Fibroblast of lung (primary cell): ENCODE measurements around the gene DRC7. TPM values are rescaled to one million over a fixed set of nuclear protein-coding genes. Genes with fewer than 3 reads are reported as not detected.

Experiments
- DNase-seq, 2 donors: peaks; one replicate each; pipeline versions ENCODE4 v3.0.0 to v3.0.0-alpha.2; 2010; ENCODE audit warnings: low read depth in 2 of 2
- H2AFZ ChIP-seq: 2 replicates; pipeline ENCODE4 v1.5.1; 2012; ENCODE audit warnings: low read length, control low read depth, inconsistent platforms
- H3K27ac ChIP-seq: 2 replicates; pipeline ENCODE4 v1.5.1; 2011; ENCODE audit warnings: low read length, control low read depth; ENCODE audit not compliant: insufficient read depth
- H3K27me3 ChIP-seq: 2 replicates; pipeline ENCODE4 v1.5.1; 2011; ENCODE audit warnings: mild to moderate bottlenecking, low read length; ENCODE audit not compliant: control insufficient read depth, insufficient read depth
- H3K36me3 ChIP-seq: 2 replicates; pipeline ENCODE4 v1.5.1; 2011; ENCODE audit warnings: low read length; ENCODE audit not compliant: control insufficient read depth, insufficient read depth
- H3K4me1 ChIP-seq: 2 replicates; pipeline ENCODE4 v1.5.1; 2011; ENCODE audit warnings: low read length; ENCODE audit not compliant: control insufficient read depth, insufficient read depth; ENCODE audit errors: extremely low read depth
- H3K4me2 ChIP-seq: 2 replicates; pipeline ENCODE4 v1.5.1; 2011; ENCODE audit warnings: low read length, control low read depth; ENCODE audit not compliant: insufficient read depth; ENCODE audit errors: extremely low read depth
- H3K4me3 ChIP-seq, 4 experiments: fragments of 200-600 bp in 1 of 4; sonication (generic) in 1 of 4; replicated peaks in 1 of 4; 2 replicates each; pipeline ENCODE4 v1.5.1; 2011 to 2016; ENCODE audit warnings: low read length in 4 of 4, low read depth in 3 of 4, mild to moderate bottlenecking in 3 of 4, control low read depth in 2 of 4, inconsistent platforms in 1 of 4, mixed read lengths in 1 of 4; ENCODE audit not compliant: insufficient read depth in 1 of 4; ENCODE audit errors: control extremely low read depth in 1 of 4
- H3K79me2 ChIP-seq: 2 replicates; pipeline ENCODE4 v1.5.1; 2012; ENCODE audit warnings: mild to moderate bottlenecking, low read length, inconsistent platforms; ENCODE audit not compliant: control insufficient read depth, insufficient read depth
- H3K9ac ChIP-seq: 2 replicates; pipeline ENCODE4 v1.5.1; 2011; ENCODE audit warnings: mild to moderate bottlenecking, low read length, control low read depth; ENCODE audit not compliant: insufficient read depth
- H3K9me3 ChIP-seq: 2 replicates; pipeline ENCODE4 v1.5.1; 2012; ENCODE audit warnings: low read depth, low read length; ENCODE audit not compliant: control insufficient read depth, insufficient read depth
- H4K20me1 ChIP-seq: 2 replicates; pipeline ENCODE4 v1.5.1; 2011; ENCODE audit warnings: low read length; ENCODE audit not compliant: control insufficient read depth, insufficient read depth; ENCODE audit errors: extremely low read depth
- EZH2 ChIP-seq: IDR thresholded peaks from 2 replicates; pipeline ENCODE4 v1.5.1; 2012; ENCODE audit warnings: low read length, control low read depth, mild to moderate bottlenecking; ENCODE audit errors: missing control alignments
- polyA plus RNA-seq, 2 donors: library from polyadenylated mRNA; depleted of rRNA in 1 of 2; stranded (reverse) in 1 of 2; unstranded in 1 of 2; fragments of >200 nt; gene quantifications; 2 replicates each; pipeline ENCODE4 v1.2.1, GENCODE V29; 2011 to 2012; ENCODE audit warnings: missing spikeins in 1 of 2
- total RNA-seq: library from RNA; depleted of rRNA; stranded (reverse); fragments of >200 nt; gene quantifications from 2 replicates; pipeline ENCODE4 v1.2.1, GENCODE V29; 2014
- TF ChIP-seq, protein P1 (sequence below), 2 donors: IDR thresholded peaks in 1 of 2; conservative IDR thresholded peaks in 1 of 2; 1 replicate in 1 of 2; 2 replicates in 1 of 2; pipeline ENCODE4 v1.5.1; 2011 to 2012; ENCODE audit warnings: low read length in 2 of 2, control low read depth in 1 of 2, inconsistent platforms in 1 of 2, low read depth in 1 of 2, mild to moderate bottlenecking in 1 of 2

The DRC7 gene
- total and polyA plus RNA-seq, 2 donors (not counting 1 experiment from before 2014, with no cell fraction given) = not detected

DNA sequence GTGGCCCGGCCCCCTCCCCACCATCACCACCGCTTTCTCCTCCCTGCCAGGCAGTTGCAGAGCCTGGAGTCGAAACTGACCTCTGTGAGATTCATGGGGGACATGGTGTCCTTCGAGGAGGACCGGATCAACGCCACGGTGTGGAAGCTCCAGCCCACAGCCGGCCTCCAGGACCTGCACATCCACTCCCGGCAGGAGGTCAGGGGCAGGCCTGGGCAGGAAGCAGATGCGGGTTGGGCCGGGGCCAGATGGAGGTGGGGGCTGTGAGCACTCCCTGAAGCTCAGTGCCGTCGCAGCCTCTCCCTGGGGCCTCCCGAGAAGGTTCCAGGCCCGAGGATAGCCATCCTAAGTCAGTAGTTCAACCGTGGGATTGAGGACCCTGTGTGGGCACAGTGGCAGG lies 40.7 kb upstream of the DRC7 start:
- TF ChIP-seq EZH2 = no peak
- TF ChIP-seq, protein P1, sequence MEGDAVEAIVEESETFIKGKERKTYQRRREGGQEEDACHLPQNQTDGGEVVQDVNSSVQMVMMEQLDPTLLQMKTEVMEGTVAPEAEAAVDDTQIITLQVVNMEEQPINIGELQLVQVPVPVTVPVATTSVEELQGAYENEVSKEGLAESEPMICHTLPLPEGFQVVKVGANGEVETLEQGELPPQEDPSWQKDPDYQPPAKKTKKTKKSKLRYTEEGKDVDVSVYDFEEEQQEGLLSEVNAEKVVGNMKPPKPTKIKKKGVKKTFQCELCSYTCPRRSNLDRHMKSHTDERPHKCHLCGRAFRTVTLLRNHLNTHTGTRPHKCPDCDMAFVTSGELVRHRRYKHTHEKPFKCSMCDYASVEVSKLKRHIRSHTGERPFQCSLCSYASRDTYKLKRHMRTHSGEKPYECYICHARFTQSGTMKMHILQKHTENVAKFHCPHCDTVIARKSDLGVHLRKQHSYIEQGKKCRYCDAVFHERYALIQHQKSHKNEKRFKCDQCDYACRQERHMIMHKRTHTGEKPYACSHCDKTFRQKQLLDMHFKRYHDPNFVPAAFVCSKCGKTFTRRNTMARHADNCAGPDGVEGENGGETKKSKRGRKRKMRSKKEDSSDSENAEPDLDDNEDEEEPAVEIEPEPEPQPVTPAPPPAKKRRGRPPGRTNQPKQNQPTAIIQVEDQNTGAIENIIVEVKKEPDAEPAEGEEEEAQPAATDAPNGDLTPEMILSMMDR (conservative IDR thresholded peaks at IDR 0.05 in 1 of 2, IDR thresholded peaks at IDR 0.05 in 1 of 2; ENCODE audit: low read depth in 1 of 2, low read length in 2 of 2) = no peak
- no peak for DNase-seq
- H3K9me3 ChIP-seq = no peaks in the 10 kb centered on the region
- H4K20me1 ChIP-seq = no peaks in the 10 kb centered on the region
- no peak overlapping the region for H3K4me3 ChIP-seq
- no peaks in the 10 kb centered on the region for H3K27me3 ChIP-seq
- no peaks in the 10 kb centered on the region for H3K36me3 ChIP-seq
- no peaks in the 10 kb centered on the region for H3K4me1 ChIP-seq
- H3K27ac ChIP-seq = no peak overlapping the region
- H2AFZ ChIP-seq = no peak overlapping the region
- no peak overlapping the region for H3K4me2 ChIP-seq
- no peaks in the 10 kb centered on the region for H3K79me2 ChIP-seq
- no peak overlapping the region for H3K9ac ChIP-seq

DNA sequence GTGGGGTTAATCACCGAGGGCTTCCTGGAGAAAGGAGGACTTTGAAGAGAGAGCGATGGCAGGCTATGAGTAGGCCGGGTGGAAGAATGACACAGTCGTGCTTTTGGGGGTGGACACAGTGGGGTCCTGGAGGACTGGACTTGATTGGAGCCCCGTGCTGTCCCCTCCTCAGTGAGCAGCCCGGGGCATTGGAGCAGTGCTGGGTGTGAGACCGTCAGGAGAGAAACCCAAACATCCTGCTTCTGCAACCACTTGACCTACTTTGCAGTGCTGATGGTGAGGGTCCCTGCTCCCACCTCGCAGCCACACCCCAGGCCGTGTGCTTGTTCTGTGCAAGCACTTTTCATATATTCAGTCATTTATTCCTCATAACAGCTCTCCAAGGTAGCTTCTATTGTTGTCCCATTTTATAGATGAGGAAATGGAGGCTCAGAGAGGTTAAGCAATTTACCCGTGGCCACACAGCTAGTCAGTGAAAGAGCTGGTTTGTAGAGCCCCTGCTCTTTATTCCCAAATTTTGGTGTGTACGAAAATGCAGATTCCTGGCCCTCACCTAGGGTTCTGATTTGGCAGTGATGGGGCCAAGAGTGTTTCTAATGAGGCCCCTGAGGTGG lies 38.2 kb upstream of the DRC7 start:
- H3K4me3 ChIP-seq = no peak overlapping the region
- no peak for TF ChIP-seq EZH2
- TF ChIP-seq, protein P1 (conservative IDR thresholded peaks at IDR 0.05 in 1 of 2, IDR thresholded peaks at IDR 0.05 in 1 of 2; ENCODE audit: low read depth in 1 of 2, low read length in 2 of 2) = no peak

DNA sequence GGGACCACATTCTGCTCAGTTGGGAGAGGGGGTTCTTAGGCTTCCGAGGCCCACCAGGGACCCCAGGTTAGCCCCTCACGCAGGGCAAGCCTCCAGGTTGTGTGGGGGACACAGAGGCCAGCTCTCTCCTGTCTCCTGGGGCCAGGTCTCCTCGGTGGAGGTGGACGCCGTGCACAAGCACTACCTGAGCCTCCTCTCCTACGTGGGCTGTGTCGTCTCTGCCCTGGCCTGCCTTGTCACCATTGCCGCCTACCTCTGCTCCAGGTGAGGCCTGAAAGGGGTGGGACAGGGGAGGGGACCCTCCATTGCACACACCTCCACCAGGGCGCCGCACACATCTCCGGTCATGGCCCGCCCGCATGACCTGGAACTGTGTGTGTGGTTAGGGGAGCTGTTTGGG lies 37.4 kb upstream of the DRC7 start:
- Histone ChIP-seq H3K27me3 (no peaks in the 10 kb centered on the region), H3K79me2 (no peaks in the 10 kb centered on the region), H3K36me3 (no peaks in the 10 kb centered on the region), H3K4me3 (no peak overlapping the region), H3K9ac (no peak overlapping the region), H3K27ac (no peak overlapping the region), H2AFZ (no peak overlapping the region), H4K20me1 (no peaks in the 10 kb centered on the region), H3K4me1 (no peaks in the 10 kb centered on the region), H3K4me2 (no peak overlapping the region), H3K9me3 (no peaks in the 10 kb centered on the region)
- DNase-seq = no peak
- TF ChIP-seq, protein P1 (conservative IDR thresholded peaks at IDR 0.05 in 1 of 2, IDR thresholded peaks at IDR 0.05 in 1 of 2; ENCODE audit: low read depth in 1 of 2, low read length in 2 of 2) = no peak

More for the DNA sequence above, 38.2 kb upstream of the DRC7 start:
- Histone ChIP-seq H4K20me1 (no peaks in the 10 kb centered on the region), H3K9me3 (no peaks in the 10 kb centered on the region), H3K36me3 (no peaks in the 10 kb centered on the region), H3K79me2 (no peaks in the 10 kb centered on the region), H3K9ac (no peak overlapping the region), H2AFZ (no peak overlapping the region), H3K4me2 (no peak overlapping the region), H3K4me1 (no peaks in the 10 kb centered on the region), H3K27me3 (no peaks in the 10 kb centered on the region), H3K27ac (no peak overlapping the region)
- DNase-seq = no peak
